Measurements from ENCODE around the gene BAIAP3. TPM values are rescaled to one million over a fixed set of nuclear protein-coding genes. Genes with fewer than 3 reads are reported as not detected.

Gene BAIAP3
- total RNA-seq, 1 experiment from 2014 or later: 6.8 TPM

- Histone ChIP-seq H4K5ac (ENCODE audit: insufficient read length, low read depth, low read length) (no peak overlapping the region), H3K27ac (ENCODE audit: insufficient read length, low read depth, low read length) (no peak overlapping the region), H4K8ac (replicated peaks; ENCODE audit: insufficient read length, low read depth, low read length) (no peak overlapping the region), H2BK5ac (ENCODE audit: insufficient read length, low read length) (no peak overlapping the region), H3K23me2 (ENCODE audit: insufficient read length, low read depth, low read length, poor library complexity, severe bottlenecking) (no peaks in the 10 kb centered on the region), H3K56ac (ENCODE audit: insufficient read length, low read depth, low read length) (no peak overlapping the region), H2BK120ac (ENCODE audit: low read depth, low read length, poor library complexity, severe bottlenecking) (no peak overlapping the region), H2BK15ac (ENCODE audit: low read depth, low read length) (no peak overlapping the region), H4K91ac (ENCODE audit: insufficient read length, low read depth, low read length) (no peak overlapping the region), H3K23ac (ENCODE audit: insufficient read length, low read depth, low read length) (no peak overlapping the region), H3T11ph (ENCODE audit: low read length) (no peak overlapping the region), H3K27me3 (ENCODE audit: insufficient read depth, low read length) (peaks cover 7% of the 10 kb centered on the region; the same call in 1 of the 2 replicates), H4K20me1 (ENCODE audit: control insufficient read depth, insufficient read depth, insufficient read length) (no peaks in the 10 kb centered on the region), H3K9ac (ENCODE audit: extremely low read depth, insufficient read length, low read length) (no peak overlapping the region), H3K9me3 (ENCODE audit: control insufficient read depth, low read depth, low read length) (no peaks in the 10 kb centered on the region), H3K4me2 (ENCODE audit: insufficient read depth, insufficient read length, low read length) (no peak overlapping the region), H3K79me2 (ENCODE audit: insufficient read depth, low read length) (no peaks in the 10 kb centered on the region), H3K4me1 (ENCODE audit: insufficient read depth, low read length) (no peaks in the 10 kb centered on the region; the same call in 1 of the 2 replicates), H2BK12ac (ENCODE audit: insufficient read length, low read depth, low read length) (no peak overlapping the region), H3K18ac (ENCODE audit: insufficient read length, low read depth, low read length) (no peak overlapping the region), H3K79me1 (ENCODE audit: insufficient read depth, low read depth, low read length, poor library complexity, severe bottlenecking) (no peaks in the 10 kb centered on the region), H3K14ac (ENCODE audit: insufficient read depth, low read length) (no peak overlapping the region), H3K4ac (ENCODE audit: low read depth, low read length) (no peak overlapping the region), H2BK20ac (ENCODE audit: low read depth, low read length, poor library complexity, severe bottlenecking) (no peak overlapping the region), H2AK5ac (ENCODE audit: insufficient read length, low read length) (no peak overlapping the region), H2AFZ (ENCODE audit: low read length) (no peak overlapping the region)
- Mint-ChIP-seq H3K9me3 (no peaks in the 10 kb centered on the region), H3K36me3 (ENCODE audit: insufficient read depth in 1 of 3, low read depth in 3 of 3) (no peaks in the 10 kb centered on the region), H3K4me3 (peak overlapping the region in 1 of 2 experiments; percentile 0; a peak in 1 of 5 replicates), H3K27ac (no peak overlapping the region), H3K27me3 (ENCODE audit: low read depth) (peaks cover 75% of the 10 kb centered on the region), H3K4me1 (peaks cover 28 to 44% of the 10 kb centered on the region in 2 experiments)
- no peak for TF ChIP-seq CTCF (conservative IDR thresholded peaks at IDR 0.05)
- no peak for DNase-seq
- no CpG with 5 or more reads among the region's 40 CpGs for WGBS (ENCODE audit: extremely low coverage, insufficient read length, low lambda C conversion rate)
Observed at GRCh38 chr16:1287982-1288670, 45.3 kb upstream of the BAIAP3 start.

All from H9 (cell line).